Endothelial cell of umbilical vein (primary cell): Measurements from ENCODE around the gene SRRD. TPM values are rescaled to one million over a fixed set of nuclear protein-coding genes. Genes with fewer than 3 reads are reported as not detected.

Experiments
- BruUV-seq: library from RNA; stranded (reverse); fragments of 400-500 nt; replicated peaks from 2 replicates; lab custom pipeline; 2021; lab: Mats Ljungman, UMichigan
- CTCF ChIA-PET: fragments of 300-600, 350-600 bp; sonication (Branson Sonifier 250); formaldehyde crosslinking; loops from one replicate; lab custom pipeline; 2021; ENCODE audit warnings: antibody characterized with exemption, inconsistent platforms; lab: Charles Lee
- POLR2A ChIA-PET: fragments of 300-600, 350-600 bp; sonication (Branson Sonifier 250); formaldehyde crosslinking; loops from one replicate; lab custom pipeline; 2021; ENCODE audit warnings: antibody characterized with exemption, inconsistent platforms; lab: Charles Lee
- DNase-seq: peaks from one replicate; pipeline ENCODE4 v3.0.0-alpha.2; 2011; ENCODE audit warnings: low read depth, low spot score
- FAIRE-seq: peaks from 2 replicates; lab custom pipeline; 2011; peaks lifted over from hg19 to GRCh38; lab: Jason Lieb, UNC
- H2AFZ ChIP-seq: 2 replicates; pipeline ENCODE4 v1.6.0; 2012; ENCODE audit warnings: low read depth, low read length, control low read depth, inconsistent platforms
- H3K27ac ChIP-seq: 2 replicates; pipeline ENCODE4 v1.5.1; 2011; ENCODE audit warnings: low read depth, mild to moderate bottlenecking, control low read depth, low read length, moderate library complexity; ENCODE audit not compliant: insufficient read depth
- H3K27me3 ChIP-seq, 2 experiments: 2 replicates each; pipeline versions ENCODE4 v1.6.0 to v1.6.1; 2011; ENCODE audit warnings: low read length in 2 of 2, mixed read lengths in 1 of 2; ENCODE audit not compliant: control insufficient read depth in 2 of 2, insufficient read depth in 2 of 2
- H3K36me3 ChIP-seq, 2 experiments: 2 replicates in 1 of 2; 3 replicates in 1 of 2; pipeline ENCODE4 v1.5.1; 2011; ENCODE audit warnings: low read length in 2 of 2, mild to moderate bottlenecking in 1 of 2, moderate library complexity in 1 of 2; ENCODE audit not compliant: control insufficient read depth in 2 of 2, insufficient read depth in 2 of 2; ENCODE audit errors: extremely low read depth in 1 of 2
- H3K4me1 ChIP-seq: 3 replicates; pipeline ENCODE4 v1.5.1; 2011; ENCODE audit warnings: mild to moderate bottlenecking, low read length; ENCODE audit not compliant: control insufficient read depth, insufficient read depth; ENCODE audit errors: extremely low read depth
- H3K4me2 ChIP-seq: 2 replicates; pipeline ENCODE4 v1.6.1; 2011; ENCODE audit warnings: low read length, control low read depth, mixed read lengths; ENCODE audit not compliant: insufficient read depth
- H3K4me3 ChIP-seq, 3 experiments: fragments of 200-600 bp in 1 of 3; sonication (generic), shearing (Covaris generic) in 1 of 3; replicated peaks in 1 of 3; 2 replicates each; pipeline ENCODE4 v1.5.1; 2011 to 2016; ENCODE audit warnings: control low read depth in 3 of 3, low read length in 3 of 3, mild to moderate bottlenecking in 2 of 3, inconsistent platforms in 1 of 3, low read depth in 1 of 3, moderate library complexity in 1 of 3; ENCODE audit not compliant: insufficient read depth in 1 of 3
- H3K79me2 ChIP-seq: 2 replicates; pipeline ENCODE4 v1.6.0; 2012; ENCODE audit warnings: low read length, inconsistent platforms; ENCODE audit not compliant: control insufficient read depth, insufficient read depth
- H3K9ac ChIP-seq: replicated peaks from 2 replicates; pipeline ENCODE3; 2011; ENCODE audit warnings: low read length, control low read depth; ENCODE audit not compliant: insufficient read depth; ENCODE audit errors: extremely low read depth
- H3K9me1 ChIP-seq: replicated peaks from 3 replicates; pipeline ENCODE4 v1.6.0; 2011; ENCODE audit warnings: mild to moderate bottlenecking, low read length; ENCODE audit not compliant: control insufficient read depth, insufficient read depth; ENCODE audit errors: extremely low read depth
- H3K9me3 ChIP-seq: replicated peaks from 2 replicates; pipeline ENCODE4 v1.5.1; 2012; ENCODE audit warnings: low read length, inconsistent platforms; ENCODE audit not compliant: control insufficient read depth, insufficient read depth
- H4K20me1 ChIP-seq: replicated peaks from 2 replicates; pipeline ENCODE3; 2011; ENCODE audit warnings: mild to moderate bottlenecking, low read length; ENCODE audit not compliant: control insufficient read depth, insufficient read depth; ENCODE audit errors: extremely low read depth
- JUN ChIP-seq: IDR thresholded peaks from 2 replicates; pipeline ENCODE4 v1.6.1; 2011; ENCODE audit warnings: borderline replicate concordance, low read depth; ENCODE audit not compliant: insufficient read length, insufficient read depth
- MYC ChIP-seq: IDR thresholded peaks from one replicate; pipeline ENCODE4 v1.6.1; 2011; ENCODE audit warnings: mild to moderate bottlenecking, low read depth, low read length
- POLR2AphosphoS5 ChIP-seq: IDR thresholded peaks from 2 replicates; pipeline ENCODE4 v1.6.1; 2012; ENCODE audit warnings: low read depth, mild to moderate bottlenecking, control low read depth, low read length, moderate library complexity; ENCODE audit not compliant: insufficient read depth
- dilution Hi-C: fragments of 300-500 bp; cut with MboI; formaldehyde crosslinking; loops from one replicate; pipeline ENCODE4 v1.15.0; 2019; ENCODE audit warnings: low sequenced_read_pairs; ENCODE audit not compliant: extremely low pct_ligation_motif_present
- intact Hi-C: fragments of 100-400 bp; cut with micrococcal nuclease; formaldehyde crosslinking; loops from one replicate; pipeline ENCODE4 v1.10.0; 2022
- polyA plus RNA-seq, 4 experiments: library from polyadenylated mRNA; depleted of rRNA in 3 of 4; stranded (reverse) in 3 of 4; unstranded in 1 of 4; fragments of >200 nt; gene quantifications; 2 replicates each; pipeline versions ENCODE4 v1.2.1 to v1.2.3, GENCODE V29; 2011 to 2012; ENCODE audit warnings: missing spikeins in 1 of 4
- total RNA-seq: library from RNA; stranded (reverse); gene quantifications from 2 replicates; pipeline ENCODE4 v1.2.3, GENCODE V29; 2021

The SRRD gene
- total and polyA plus RNA-seq, 2 donors (not counting 3 experiments of a cell fraction or from before 2014, with no cell fraction given) = 23.4 to 24.2 TPM

DNA sequence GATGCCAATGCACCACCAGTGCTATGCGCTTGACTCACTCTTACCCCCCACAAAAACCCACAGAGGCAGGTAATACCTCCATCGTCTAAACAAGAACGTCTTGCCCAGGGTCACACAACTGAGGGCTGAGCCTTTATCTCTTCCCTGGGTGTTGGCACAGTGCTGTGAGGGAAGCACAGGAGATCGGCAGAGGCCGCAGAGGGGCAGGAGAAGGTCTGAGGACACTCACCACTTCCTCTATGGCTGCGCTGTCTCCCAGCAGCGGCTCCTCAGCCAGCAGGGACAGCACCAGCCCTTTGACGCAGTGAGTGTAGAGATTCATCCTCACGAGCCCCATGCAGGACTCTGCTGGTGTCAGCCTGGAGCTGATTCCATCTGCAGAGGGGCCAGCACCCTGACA lies 20.0 kb upstream of the SRRD start:
- ChIA-PET POLR2A (no interaction called here), CTCF (interaction anchor here (1.3 to 10.0 kb wide), 4 partner anchors 24 to 202 kb away, joined by 3 to 148 read pairs (median 40); no protein-coding TSS in a partner anchor)
- intact Hi-C loops (loop anchor here (5.0 kb wide), 1 partner anchor 36 kb away; the partner anchor contains the start of gene ASPHD2), dilution Hi-C loops (no loop called here)
- no peak overlapping the region for H2AFZ ChIP-seq
- no peaks in the 10 kb centered on the region for H3K9me3 ChIP-seq
- no peak overlapping the region for H3K4me2 ChIP-seq
- TF ChIP-seq JUN = no peak
- H3K9me1 ChIP-seq = no peaks in the 10 kb centered on the region
- peak overlapping the region; percentile 32 for H3K27ac ChIP-seq
- H3K4me1 ChIP-seq = peaks cover 13% of the 10 kb centered on the region
- H4K20me1 ChIP-seq = no peaks in the 10 kb centered on the region
- H3K36me3 ChIP-seq = peaks cover 14 to 27% of the 10 kb centered on the region in 2 experiments
- H3K4me3 ChIP-seq = no peak overlapping the region
- no peak overlapping the region for H3K9ac ChIP-seq
- no peaks in the 10 kb centered on the region for H3K79me2 ChIP-seq
- H3K27me3 ChIP-seq = no peaks in the 10 kb centered on the region
- BruUV-seq = no TSS peak
- no peak for FAIRE-seq
- no peak for DNase-seq

GRCh38 chr22:26464312-26464711 lies 19.4 kb upstream of the SRRD start:
- Histone ChIP-seq H3K4me2 (no peak overlapping the region), H3K9me3 (no peaks in the 10 kb centered on the region), H3K27me3 (no peaks in the 10 kb centered on the region), H3K79me2 (no peaks in the 10 kb centered on the region), H3K27ac (peak overlapping the region; percentile 32), H3K9me1 (no peaks in the 10 kb centered on the region), H3K36me3 (peaks cover 16 to 27% of the 10 kb centered on the region in 2 experiments), H3K4me3 (no peak overlapping the region), H2AFZ (no peak overlapping the region), H3K4me1 (peaks cover 13% of the 10 kb centered on the region), H4K20me1 (no peaks in the 10 kb centered on the region), H3K9ac (no peak overlapping the region)
- dilution Hi-C loops = no loop called here
- DNase-seq (peak; percentile 50), FAIRE-seq (peak; percentile 73)
- BruUV-seq = no TSS peak
- ChIA-PET CTCF (interaction anchor here (0.9 to 10.0 kb wide), 3 partner anchors 15 to 98 kb away, joined by 3 to 148 read pairs (median 76); no protein-coding TSS in a partner anchor), POLR2A (interaction anchor here (0.6 kb wide), 1 partner anchor 37 kb away, joined by 5 read pairs; no protein-coding TSS in a partner anchor)
- TF ChIP-seq POLR2AphosphoS5 = peak; percentile 34
- no peak for TF ChIP-seq MYC
- intact Hi-C loops = loop anchor here (5.0 kb wide), 1 partner anchor 37 kb away; the partner anchor contains the start of gene ASPHD2
